ENCODE results near the gene SAP130. TPM values are rescaled to one million over a fixed set of nuclear protein-coding genes. Genes with fewer than 3 reads are reported as not detected.
A peak's percentile ranks its signal among the peaks of the same experiment; 100 is the strongest.

SAP130 gene
- total and polyA plus RNA-seq, 5 donors from 2014 or later = 4.8 to 38.0 (median 7.3) TPM

- peak overlapping the region in 1 of 4 donors; percentile 100 for H3K4me3 Mint-ChIP-seq
- Histone ChIP-seq H3K36me3 (ENCODE audit: control insufficient read depth, insufficient read depth, low read length) (peaks cover 5% of the 10 kb centered on the region), H3K4me1 (ENCODE audit: control insufficient read depth, insufficient read depth, low read length, poor library complexity, severe bottlenecking) (peaks cover 14% of the 10 kb centered on the region), H3K27ac (ENCODE audit: insufficient read depth, low read length, poor library complexity, severe bottlenecking) (no peak overlapping the region), H3K27me3 (ENCODE audit: control insufficient read depth, insufficient read depth, low read length) (no peaks in the 10 kb centered on the region), H3K4me3 (ENCODE audit: low read depth, low read length) (no peak overlapping the region), H3K9me3 (ENCODE audit: control insufficient read depth in 2 of 2, low read length in 2 of 2) (no peaks in the 10 kb centered on the region)
- DNase-seq (no peak), ATAC-seq (ENCODE audit: low read depth in 2 of 2) (no peak)
- peaks cover 6 to 29% (median 21%) of the 10 kb centered on the region in 4 donors for H3K4me1 Mint-ChIP-seq
- H3K36me3 Mint-ChIP-seq = peaks cover 8% of the 10 kb centered on the region
- no peaks in the 10 kb centered on the region for H3K27me3 Mint-ChIP-seq
- peaks cover 0 to 2% (median 0%) of the 10 kb centered on the region in 7 donors for H3K9me3 Mint-ChIP-seq
- H3K27ac Mint-ChIP-seq = no peak overlapping the region
These were observed 3.0 kb downstream of the SAP130 start for GRCh38 chr2:128024816-128025215.

GRCh38 chr2:128017561-128017960 is 10.3 kb downstream of the SAP130 start:
- Mint-ChIP-seq H3K4me1 (peaks cover 0 to 10% (median 4%) of the 10 kb centered on the region in 4 donors), H3K36me3 (peaks cover 38% of the 10 kb centered on the region), H3K4me3 (peak overlapping the region in 1 of 4 donors; percentile 38), H3K9me3 (no peaks in the 10 kb centered on the region), H3K27ac (peak overlapping the region in 1 of 3 donors; percentile 12), H3K27me3 (no peaks in the 10 kb centered on the region)
- Histone ChIP-seq H3K27me3 (ENCODE audit: control insufficient read depth, insufficient read depth, low read length) (no peaks in the 10 kb centered on the region), H3K36me3 (ENCODE audit: control insufficient read depth, insufficient read depth, low read length) (peaks cover 55% of the 10 kb centered on the region), H3K4me3 (ENCODE audit: low read depth, low read length) (no peak overlapping the region), H3K27ac (ENCODE audit: insufficient read depth, low read length, poor library complexity, severe bottlenecking) (no peak overlapping the region), H3K4me1 (ENCODE audit: control insufficient read depth, insufficient read depth, low read length, poor library complexity, severe bottlenecking) (no peaks in the 10 kb centered on the region), H3K9me3 (ENCODE audit: control insufficient read depth in 2 of 2, low read length in 2 of 2) (no peaks in the 10 kb centered on the region)
- DNase-seq = no peak
- ATAC-seq (ENCODE audit: low read depth in 2 of 2) = no peak

GRCh38 chr2:128016620-128017019 is 11.2 kb downstream of the SAP130 start:
- ATAC-seq (ENCODE audit: low read depth in 2 of 2) (no peak), DNase-seq (no peak)
- Mint-ChIP-seq H3K27ac (peak overlapping the region in 1 of 3 donors; percentile 12), H3K9me3 (no peaks in the 10 kb centered on the region), H3K4me3 (no peak overlapping the region), H3K36me3 (peaks cover 34% of the 10 kb centered on the region), H3K27me3 (no peaks in the 10 kb centered on the region), H3K4me1 (peaks cover 0 to 4% (median 2%) of the 10 kb centered on the region in 4 donors)
- H3K9me3 ChIP-seq (ENCODE audit: control insufficient read depth in 2 of 2, low read length in 2 of 2) = no peaks in the 10 kb centered on the region
- H3K27ac ChIP-seq (ENCODE audit: insufficient read depth, low read length, poor library complexity, severe bottlenecking) = no peak overlapping the region
- no peak overlapping the region for H3K4me3 ChIP-seq (ENCODE audit: low read depth, low read length)
- H3K36me3 ChIP-seq (ENCODE audit: control insufficient read depth, insufficient read depth, low read length) = peaks cover 60% of the 10 kb centered on the region
- H3K27me3 ChIP-seq (ENCODE audit: control insufficient read depth, insufficient read depth, low read length) = no peaks in the 10 kb centered on the region
- no peaks in the 10 kb centered on the region for H3K4me1 ChIP-seq (ENCODE audit: control insufficient read depth, insufficient read depth, low read length, poor library complexity, severe bottlenecking)

- peaks cover 0 to 2% (median 0%) of the 10 kb centered on the region in 4 donors for H3K4me1 Mint-ChIP-seq
- no peak overlapping the region for H3K27ac ChIP-seq (ENCODE audit: insufficient read depth, low read length, poor library complexity, severe bottlenecking)
- no peak overlapping the region for H3K4me3 Mint-ChIP-seq
- no peaks in the 10 kb centered on the region for H3K27me3 ChIP-seq (ENCODE audit: control insufficient read depth, insufficient read depth, low read length)
- ATAC-seq (ENCODE audit: low read depth in 2 of 2) (no peak), DNase-seq (no peak)
- no peak overlapping the region for H3K27ac Mint-ChIP-seq
- H3K36me3 ChIP-seq (ENCODE audit: control insufficient read depth, insufficient read depth, low read length) = peaks cover 96% of the 10 kb centered on the region
- H3K4me3 ChIP-seq (ENCODE audit: low read depth, low read length) = no peak overlapping the region
- H3K27me3 Mint-ChIP-seq = no peaks in the 10 kb centered on the region
- no peaks in the 10 kb centered on the region for H3K9me3 ChIP-seq (ENCODE audit: control insufficient read depth in 2 of 2, low read length in 2 of 2)
- no peaks in the 10 kb centered on the region for H3K4me1 ChIP-seq (ENCODE audit: control insufficient read depth, insufficient read depth, low read length, poor library complexity, severe bottlenecking)
- H3K36me3 Mint-ChIP-seq = peaks cover 62% of the 10 kb centered on the region
- H3K9me3 Mint-ChIP-seq = no peaks in the 10 kb centered on the region
These were observed 15.2 kb downstream of the SAP130 start for GRCh38 chr2:128012698-128013097.

GRCh38 chr2:128008074-128008672 is 19.7 kb downstream of the SAP130 start:
- peaks cover 70% of the 10 kb centered on the region for H3K36me3 Mint-ChIP-seq
- peaks cover 88% of the 10 kb centered on the region for H3K36me3 ChIP-seq (ENCODE audit: control insufficient read depth, insufficient read depth, low read length)
- no peaks in the 10 kb centered on the region for H3K9me3 ChIP-seq (ENCODE audit: control insufficient read depth in 2 of 2, low read length in 2 of 2)
- no peaks in the 10 kb centered on the region for H3K27me3 ChIP-seq (ENCODE audit: control insufficient read depth, insufficient read depth, low read length)
- ATAC-seq (ENCODE audit: low read depth in 2 of 2) = no peak
- H3K4me3 ChIP-seq (ENCODE audit: low read depth, low read length) = no peak overlapping the region
- no peak overlapping the region for H3K4me3 Mint-ChIP-seq
- H3K27ac Mint-ChIP-seq = peak overlapping the region in 1 of 3 donors; percentile 9
- H3K4me1 ChIP-seq (ENCODE audit: control insufficient read depth, insufficient read depth, low read length, poor library complexity, severe bottlenecking) = no peaks in the 10 kb centered on the region
- H3K4me1 Mint-ChIP-seq = peaks cover 2 to 9% (median 5%) of the 10 kb centered on the region in 4 donors
- H3K27ac ChIP-seq (ENCODE audit: insufficient read depth, low read length, poor library complexity, severe bottlenecking) = no peak overlapping the region
- H3K27me3 Mint-ChIP-seq = no peaks in the 10 kb centered on the region
- no peak for DNase-seq
- no peaks in the 10 kb centered on the region for H3K9me3 Mint-ChIP-seq

GRCh38 chr2:128004509-128004908 is 23.4 kb downstream of the SAP130 start:
- Mint-ChIP-seq H3K4me3 (no peak overlapping the region), H3K9me3 (no peaks in the 10 kb centered on the region), H3K27ac (peak overlapping the region in 1 of 3 donors; percentile 35), H3K27me3 (no peaks in the 10 kb centered on the region), H3K36me3 (peaks cover 69% of the 10 kb centered on the region), H3K4me1 (peaks cover 2 to 13% (median 6%) of the 10 kb centered on the region in 4 donors)
- H3K27ac ChIP-seq (ENCODE audit: insufficient read depth, low read length, poor library complexity, severe bottlenecking) = no peak overlapping the region
- no peaks in the 10 kb centered on the region for H3K27me3 ChIP-seq (ENCODE audit: control insufficient read depth, insufficient read depth, low read length)
- no peaks in the 10 kb centered on the region for H3K9me3 ChIP-seq (ENCODE audit: control insufficient read depth in 2 of 2, low read length in 2 of 2)
- H3K36me3 ChIP-seq (ENCODE audit: control insufficient read depth, insufficient read depth, low read length) = peaks cover 86% of the 10 kb centered on the region
- ATAC-seq (ENCODE audit: low read depth in 2 of 2) (no peak), DNase-seq (no peak)
- no peaks in the 10 kb centered on the region for H3K4me1 ChIP-seq (ENCODE audit: control insufficient read depth, insufficient read depth, low read length, poor library complexity, severe bottlenecking)
- H3K4me3 ChIP-seq (ENCODE audit: low read depth, low read length) = no peak overlapping the region

GRCh38 chr2:128003463-128003862 is 24.4 kb downstream of the SAP130 start:
- Mint-ChIP-seq H3K36me3 (peaks cover 71% of the 10 kb centered on the region), H3K4me3 (no peak overlapping the region), H3K4me1 (peaks cover 2 to 13% (median 7%) of the 10 kb centered on the region in 4 donors), H3K27ac (peak overlapping the region in 1 of 3 donors; percentile 31), H3K27me3 (no peaks in the 10 kb centered on the region), H3K9me3 (no peaks in the 10 kb centered on the region)
- no peaks in the 10 kb centered on the region for H3K9me3 ChIP-seq (ENCODE audit: control insufficient read depth in 2 of 2, low read length in 2 of 2)
- no peaks in the 10 kb centered on the region for H3K27me3 ChIP-seq (ENCODE audit: control insufficient read depth, insufficient read depth, low read length)
- H3K27ac ChIP-seq (ENCODE audit: insufficient read depth, low read length, poor library complexity, severe bottlenecking) = no peak overlapping the region
- no peaks in the 10 kb centered on the region for H3K4me1 ChIP-seq (ENCODE audit: control insufficient read depth, insufficient read depth, low read length, poor library complexity, severe bottlenecking)
- no peak for ATAC-seq (ENCODE audit: low read depth in 2 of 2)
- no peak overlapping the region for H3K4me3 ChIP-seq (ENCODE audit: low read depth, low read length)
- no peak for DNase-seq
- peaks cover 84% of the 10 kb centered on the region for H3K36me3 ChIP-seq (ENCODE audit: control insufficient read depth, insufficient read depth, low read length)

GRCh38 chr2:127996160-127996559 is 31.7 kb downstream of the SAP130 start:
- Histone ChIP-seq H3K27ac (ENCODE audit: insufficient read depth, low read length, poor library complexity, severe bottlenecking) (no peak overlapping the region), H3K4me3 (ENCODE audit: low read depth, low read length) (no peak overlapping the region), H3K9me3 (ENCODE audit: control insufficient read depth in 2 of 2, low read length in 2 of 2) (no peaks in the 10 kb centered on the region), H3K4me1 (ENCODE audit: control insufficient read depth, insufficient read depth, low read length, poor library complexity, severe bottlenecking) (no peaks in the 10 kb centered on the region), H3K36me3 (ENCODE audit: control insufficient read depth, insufficient read depth, low read length) (peaks cover 87% of the 10 kb centered on the region), H3K27me3 (ENCODE audit: control insufficient read depth, insufficient read depth, low read length) (no peaks in the 10 kb centered on the region)
- Mint-ChIP-seq H3K36me3 (peaks cover 53% of the 10 kb centered on the region), H3K27ac (no peak overlapping the region), H3K27me3 (no peaks in the 10 kb centered on the region), H3K4me3 (no peak overlapping the region), H3K4me1 (peaks cover 0 to 4% (median 1%) of the 10 kb centered on the region in 4 donors), H3K9me3 (no peaks in the 10 kb centered on the region)
- ATAC-seq (ENCODE audit: low read depth in 2 of 2) (no peak), DNase-seq (no peak)
